ELF-1 (cell line): ENCODE results near the gene AUTS2.
A peak's percentile ranks its signal among the peaks of the same experiment; 100 is the strongest.
"Not testable (repeated sequence)": the region's sequence is repeated elsewhere in the genome, so short reads cannot be mapped to it uniquely, and the experiment has no call there.

Experiments
- DNase-seq: peaks from one replicate; pipeline ENCODE4 v3.0.0-alpha.2; 2016; ENCODE audit warnings: low read depth, low spot score

The AUTS2 gene

GRCh38 chr7:70704831-70705346 is 1106.6 kb downstream of the AUTS2 start:
- DNase-seq = no peak

- DNase-seq = peak; percentile 80
Measured at GRCh38 chr7:70706204-70706603, 1107.9 kb downstream of the AUTS2 start.

- no peak for DNase-seq
Measured at GRCh38 chr7:70706698-70707097, 1108.4 kb downstream of the AUTS2 start.

- DNase-seq = no peak
Measured at GRCh38 chr7:70707823-70708243, 1109.6 kb downstream of the AUTS2 start.

- DNase-seq = peak; percentile 74
Measured at GRCh38 chr7:70710011-70710480, 1111.8 kb downstream of the AUTS2 start.

- no peak for DNase-seq
Measured at GRCh38 chr7:70710651-70711050, 1112.4 kb downstream of the AUTS2 start.

GRCh38 chr7:70711452-70711851 is 1113.2 kb downstream of the AUTS2 start:
- no peak for DNase-seq

- DNase-seq = no peak
Measured at GRCh38 chr7:70712942-70713341, 1114.7 kb downstream of the AUTS2 start.

- no peak for DNase-seq
Measured at GRCh38 chr7:70714506-70715038, 1116.3 kb downstream of the AUTS2 start.

- no peak for DNase-seq
Measured at GRCh38 chr7:70717553-70718329, 1119.5 kb downstream of the AUTS2 start.

GRCh38 chr7:70719125-70719524 is 1120.8 kb downstream of the AUTS2 start:
- no peak for DNase-seq

- DNase-seq = no peak
Measured at GRCh38 chr7:70720191-70720873, 1122.1 kb downstream of the AUTS2 start.

GRCh38 chr7:70721500-70721899 is 1123.2 kb downstream of the AUTS2 start:
- no peak for DNase-seq

- DNase-seq = no peak
Measured at GRCh38 chr7:70723339-70723738, 1125.1 kb downstream of the AUTS2 start.

GRCh38 chr7:70725448-70725847 is 1127.2 kb downstream of the AUTS2 start:
- no peak for DNase-seq

- no peak for DNase-seq
Measured at GRCh38 chr7:70726294-70726693, 1128.0 kb downstream of the AUTS2 start.

GRCh38 chr7:70726951-70727378 is 1128.7 kb downstream of the AUTS2 start:
- DNase-seq = peak; percentile 54

GRCh38 chr7:70727861-70728260 is 1129.6 kb downstream of the AUTS2 start:
- no peak for DNase-seq

- peak; percentile 98 for DNase-seq
Measured at GRCh38 chr7:70728872-70729552, 1130.7 kb downstream of the AUTS2 start.

- not testable (repeated sequence) for DNase-seq
Measured at GRCh38 chr7:70729553-70730157, 1131.4 kb downstream of the AUTS2 start.

GRCh38 chr7:70730451-70731110 is 1132.3 kb downstream of the AUTS2 start:
- DNase-seq = no peak
